Right lobe of liver (tissue), 6 donors: Measurements from ENCODE around the gene OTUD1. TPM values are rescaled to one million over a fixed set of nuclear protein-coding genes. Genes with fewer than 3 reads are reported as not detected.

Experiments used
- ATAC-seq, 4 donors: fragments of 200-7000 bp; cut with Tn5 transposase; one replicate each; pipeline ENCODE4 v1.9.1; 2020; ENCODE audit warnings: mild to moderate bottlenecking in 4 of 4, moderate library complexity in 4 of 4
- DNase-seq, 3 donors: peaks; one replicate each; pipeline ENCODE4 v3.0.0-alpha.2; 2020
- H3K27ac ChIP-seq, 3 donors: fragments of 200-600 bp; one replicate each; pipeline ENCODE4 v1.8.0; 2022
- H3K27me3 ChIP-seq, 2 donors: fragments of 200-600 bp; one replicate each; pipeline ENCODE4 v1.8.0; 2022
- H3K36me3 ChIP-seq, 4 donors: fragments of 200-600 bp; sonication (generic) in 1 of 4; one replicate each; pipeline versions ENCODE4 v1.5.1 to v1.8.0; 2017 to 2022; ENCODE audit warnings: control low read depth in 1 of 4
- H3K4me1 ChIP-seq, 4 donors: fragments of 200-600 bp; sonication (generic) in 1 of 4; one replicate each; pipeline versions ENCODE4 v1.5.1 to v1.8.0; 2017 to 2022; ENCODE audit warnings: control low read depth in 1 of 4
- H3K4me3 ChIP-seq, 3 donors: fragments of 200-600 bp; one replicate each; pipeline ENCODE4 v1.8.0; 2022
- H3K9me3 ChIP-seq, 4 donors: fragments of 200-600 bp; sonication (generic) in 1 of 4; one replicate each; pipeline versions ENCODE4 v1.5.1 to v1.8.0; 2017 to 2022; ENCODE audit warnings: control low read depth in 1 of 4
- CTCF ChIP-seq, 4 donors: fragments of 200-600 bp in 3 of 4; fragments of 450-650 bp in 1 of 4; IDR thresholded peaks; one replicate each; pipeline versions ENCODE4 v1.5.1 to v1.8.0; 2016 to 2022; ENCODE audit warnings: antibody characterized with exemption in 4 of 4, mild to moderate bottlenecking in 2 of 4
- POLR2A ChIP-seq: fragments of 450-650 bp; IDR thresholded peaks from one replicate; pipeline ENCODE4 v1.6.1; 2017; ENCODE audit warnings: antibody characterized with exemption, mild to moderate bottlenecking
- WGBS: methylation state at CpG from one replicate; pipeline ENCODE4 v1.1.6; 2018; ENCODE audit warnings: low coverage, low lambda C conversion rate; ENCODE audit not compliant: insufficient coverage; ENCODE audit errors: missing lambda C conversion rate; 5-methylcytosine and 5-hydroxymethylcytosine counted together
- intact Hi-C, 2 donors: fragments of 100-400 bp; cut with DNase I; formaldehyde crosslinking; loops; one replicate each; pipeline versions ENCODE4 v1.11.2 to v1.14.1; 2022
- total RNA-seq, 6 experiments: library from RNA; depleted of rRNA in 2 of 6; stranded (reverse); fragments of >200 nt in 2 of 6; fragmentation: NEBNext Ultra II Directional in 3 of 6; extraction: Animal tissue kit (Norgen Biotek cat#: 25700) in 3 of 6; gene quantifications; one replicate each; pipeline versions ENCODE4 v1.1.0 to v1.2.4, GENCODE V29; 2016 to 2023
- donor health status: DM: no; HTN: yes; CAD: no.
- donor health status: DM: no; HTN: no; CAD: no.
- donor health status: DM: no; HTN: no; CAD: no.
- donor health status: DM: no; HTN: yes; CAD: no.
- donor health status: DM: no; HTN: yes; CAD: no.

OTUD1 gene
- total RNA-seq, 6 experiments from 2014 or later: 3.2 to 6.4 (median 4.5) TPM

- Histone ChIP-seq H3K4me3 (no peak overlapping the region), H3K4me1 (peaks cover 0 to under 1% (median 0%) of the 10 kb centered on the region in 4 donors), H3K27ac (no peak overlapping the region), H3K36me3 (no peaks in the 10 kb centered on the region), H3K9me3 (no peaks in the 10 kb centered on the region), H3K27me3 (no peaks in the 10 kb centered on the region)
- TF ChIP-seq POLR2A: no peak
- no peak for ATAC-seq
- DNase-seq: no peak
- intact Hi-C loops: no loop called here
- 100% methylated on average over 1 of the region's 1 CpG for WGBS
Measured at GRCh38 chr10:23435378-23435777, 3.5 kb upstream of the OTUD1 start.

GRCh38 chr10:23436983-23437382, 1.9 kb upstream of the OTUD1 start:
- Histone ChIP-seq H3K4me3 (no peak overlapping the region), H3K9me3 (no peaks in the 10 kb centered on the region), H3K27ac (no peak overlapping the region), H3K36me3 (no peaks in the 10 kb centered on the region), H3K27me3 (no peaks in the 10 kb centered on the region), H3K4me1 (peaks cover 0 to 16% (median 5%) of the 10 kb centered on the region in 4 donors)
- TF ChIP-seq POLR2A (no peak), CTCF (IDR thresholded peaks at IDR 0.05) (no peak)
- no peak for ATAC-seq
- intact Hi-C loops: no loop called here
- 78% methylated on average over 4 of the region's 4 CpGs for WGBS
- DNase-seq: no peak

GRCh38 chr10:23437963-23438546, 820 bp upstream of the OTUD1 start:
- Histone ChIP-seq H3K36me3 (no peaks in the 10 kb centered on the region), H3K27ac (peak overlapping the region in 2 of 3 donors; percentile 24 to 46), H3K4me3 (peak overlapping the region; percentile 20 to 52 (median 37)), H3K4me1 (peaks cover 0 to 27% (median 11%) of the 10 kb centered on the region in 4 donors), H3K27me3 (no peaks in the 10 kb centered on the region), H3K9me3 (no peaks in the 10 kb centered on the region)
- intact Hi-C loops: no loop called here
- TF ChIP-seq CTCF (IDR thresholded peaks at IDR 0.05) (no peak), POLR2A (no peak)
- ATAC-seq (no peak), DNase-seq (peak in 1 of 3 donors; percentile 22)
- 92% methylated on average over 9 of the region's 20 CpGs for WGBS

GRCh38 chr10:23439452-23439960, 631 bp downstream of the OTUD1 start:
- 0% methylated on average over 4 of the region's 80 CpGs for WGBS
- no peak for TF ChIP-seq CTCF (IDR thresholded peaks at IDR 0.05)
- TF ChIP-seq POLR2A: no peak
- H3K36me3 ChIP-seq: peaks cover 0 to 3% (median 0%) of the 10 kb centered on the region in 4 donors
- intact Hi-C loops: no loop called here
- H3K9me3 ChIP-seq: no peaks in the 10 kb centered on the region
- H3K27me3 ChIP-seq: no peaks in the 10 kb centered on the region
- no peak for ATAC-seq
- H3K4me3 ChIP-seq: peak overlapping the region; percentile 67 to 77 (median 76)
- peak overlapping the region; percentile 93 to 97 (median 95) for H3K27ac ChIP-seq
- H3K4me1 ChIP-seq: peaks cover 0 to 32% (median 13%) of the 10 kb centered on the region in 4 donors
- DNase-seq: peak in 1 of 3 donors; percentile 70
